ENCODE data around the gene SAXO2.
"Not testable (repeated sequence)": the region's sequence is repeated elsewhere in the genome, so short reads cannot be mapped to it uniquely, and the experiment has no call there.

DNA sequence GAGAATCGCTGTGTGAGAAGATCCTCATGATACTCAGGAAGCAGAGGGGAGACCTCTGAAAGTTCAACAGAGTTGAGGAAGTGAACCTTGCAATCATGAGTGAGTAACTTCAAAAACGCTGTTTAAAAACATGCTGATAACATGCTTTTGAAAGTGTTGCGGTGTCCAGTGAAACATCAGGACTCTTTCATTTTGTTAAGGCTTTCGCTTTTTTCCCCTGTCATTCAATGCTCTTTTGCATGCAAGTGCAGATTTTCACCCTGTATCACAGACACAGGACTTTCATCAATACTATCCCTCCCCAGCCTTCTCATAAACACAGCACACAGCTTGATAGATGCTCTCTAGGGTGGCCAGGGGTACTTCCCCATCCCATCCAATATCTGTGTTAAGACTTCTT lies 23.9 kb downstream of the SAXO2 start:
- TF ChIP-seq, protein P1, sequence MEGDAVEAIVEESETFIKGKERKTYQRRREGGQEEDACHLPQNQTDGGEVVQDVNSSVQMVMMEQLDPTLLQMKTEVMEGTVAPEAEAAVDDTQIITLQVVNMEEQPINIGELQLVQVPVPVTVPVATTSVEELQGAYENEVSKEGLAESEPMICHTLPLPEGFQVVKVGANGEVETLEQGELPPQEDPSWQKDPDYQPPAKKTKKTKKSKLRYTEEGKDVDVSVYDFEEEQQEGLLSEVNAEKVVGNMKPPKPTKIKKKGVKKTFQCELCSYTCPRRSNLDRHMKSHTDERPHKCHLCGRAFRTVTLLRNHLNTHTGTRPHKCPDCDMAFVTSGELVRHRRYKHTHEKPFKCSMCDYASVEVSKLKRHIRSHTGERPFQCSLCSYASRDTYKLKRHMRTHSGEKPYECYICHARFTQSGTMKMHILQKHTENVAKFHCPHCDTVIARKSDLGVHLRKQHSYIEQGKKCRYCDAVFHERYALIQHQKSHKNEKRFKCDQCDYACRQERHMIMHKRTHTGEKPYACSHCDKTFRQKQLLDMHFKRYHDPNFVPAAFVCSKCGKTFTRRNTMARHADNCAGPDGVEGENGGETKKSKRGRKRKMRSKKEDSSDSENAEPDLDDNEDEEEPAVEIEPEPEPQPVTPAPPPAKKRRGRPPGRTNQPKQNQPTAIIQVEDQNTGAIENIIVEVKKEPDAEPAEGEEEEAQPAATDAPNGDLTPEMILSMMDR (IDR thresholded peaks at IDR 0.05), result not testable (repeated sequence)
- not testable (repeated sequence) for TF ChIP-seq POLR2A (IDR thresholded peaks at IDR 0.05)
